ENCODE results near the gene PTTG1IP. TPM values are rescaled to one million over a fixed set of nuclear protein-coding genes. Genes with fewer than 3 reads are reported as not detected.

The PTTG1IP gene
- total RNA-seq, 1 donor from 2014 or later, result 240 TPM

GRCh38 chr21:44850905-44851657 is 22.4 kb downstream of the PTTG1IP start:
- no peaks in the 10 kb centered on the region for H3K9me3 ChIP-seq (ENCODE audit: insufficient read depth, low read depth, low read length)
- H3K4me1 ChIP-seq (ENCODE audit: insufficient read depth, low read length), result peaks cover 9% of the 10 kb centered on the region
- no peak overlapping the region for H3K4me3 ChIP-seq (ENCODE audit: insufficient read depth, low read depth, low read length)
- peaks cover 67% of the 10 kb centered on the region for H4K20me1 ChIP-seq (ENCODE audit: insufficient read depth, low read length)
- H3K9me3 Mint-ChIP-seq (ENCODE audit: unreplicated experiment), result no peaks in the 10 kb centered on the region
- peaks cover 27% of the 10 kb centered on the region for H3K36me3 Mint-ChIP-seq (ENCODE audit: low read depth, unreplicated experiment)
- no peak overlapping the region for H3K4me3 Mint-ChIP-seq (ENCODE audit: unreplicated experiment)
- FAIRE-seq (no peak), DNase-seq (ENCODE audit: low read depth) (no peak)
- peaks cover 37% of the 10 kb centered on the region for H3K79me2 ChIP-seq (ENCODE audit: insufficient read depth, low read length)
- no peak overlapping the region for H3K4me2 ChIP-seq (ENCODE audit: low read length)
- peaks cover 2% of the 10 kb centered on the region for H3K27me3 Mint-ChIP-seq (ENCODE audit: low read depth, unreplicated experiment)
- peak overlapping the region; percentile 66 for H3K27ac Mint-ChIP-seq (ENCODE audit: unreplicated experiment)
- H3K27ac ChIP-seq (ENCODE audit: low read depth, low read length), result no peak overlapping the region
- peaks cover 27% of the 10 kb centered on the region for H3K36me3 ChIP-seq (ENCODE audit: insufficient read depth, low read length)
- no peak for TF ChIP-seq EZH2 (IDR thresholded peaks at IDR 0.05; ENCODE audit: insufficient read depth, low read length)
- no peak for TF ChIP-seq CTCF (IDR thresholded peaks at IDR 0.05; ENCODE audit: insufficient read depth, low read depth, low read length)
- no peak overlapping the region for H3K9ac ChIP-seq (ENCODE audit: low read length)
- no peak overlapping the region for H2AFZ ChIP-seq (ENCODE audit: low read depth, low read length)
- H3K4me1 Mint-ChIP-seq (ENCODE audit: low read depth, unreplicated experiment), result peaks cover 1% of the 10 kb centered on the region
- no peaks in the 10 kb centered on the region for H3K27me3 ChIP-seq (ENCODE audit: insufficient read depth, low read length)

- no peak overlapping the region for H3K27ac ChIP-seq (ENCODE audit: low read depth, low read length)
- no peaks in the 10 kb centered on the region for H3K9me3 ChIP-seq (ENCODE audit: insufficient read depth, low read depth, low read length)
- H3K9ac ChIP-seq (ENCODE audit: low read length), result no peak overlapping the region
- H3K4me3 Mint-ChIP-seq (ENCODE audit: unreplicated experiment), result no peak overlapping the region
- H2AFZ ChIP-seq (ENCODE audit: low read depth, low read length), result no peak overlapping the region
- H3K36me3 ChIP-seq (ENCODE audit: insufficient read depth, low read length), result peaks cover 24% of the 10 kb centered on the region
- H3K4me2 ChIP-seq (ENCODE audit: low read length), result no peak overlapping the region
- no peaks in the 10 kb centered on the region for H3K9me3 Mint-ChIP-seq (ENCODE audit: unreplicated experiment)
- no peak for TF ChIP-seq EZH2 (IDR thresholded peaks at IDR 0.05; ENCODE audit: insufficient read depth, low read length)
- no peak for TF ChIP-seq CTCF (IDR thresholded peaks at IDR 0.05; ENCODE audit: insufficient read depth, low read depth, low read length)
- H4K20me1 ChIP-seq (ENCODE audit: insufficient read depth, low read length), result peaks cover 59% of the 10 kb centered on the region
- no peak overlapping the region for H3K4me3 ChIP-seq (ENCODE audit: insufficient read depth, low read depth, low read length)
- H3K4me1 ChIP-seq (ENCODE audit: insufficient read depth, low read length), result peaks cover 12% of the 10 kb centered on the region
- H3K27me3 ChIP-seq (ENCODE audit: insufficient read depth, low read length), result no peaks in the 10 kb centered on the region
- peaks cover 2% of the 10 kb centered on the region for H3K27me3 Mint-ChIP-seq (ENCODE audit: low read depth, unreplicated experiment)
- peaks cover 27% of the 10 kb centered on the region for H3K36me3 Mint-ChIP-seq (ENCODE audit: low read depth, unreplicated experiment)
- FAIRE-seq (no peak), DNase-seq (ENCODE audit: low read depth) (no peak)
- H3K27ac Mint-ChIP-seq (ENCODE audit: unreplicated experiment), result no peak overlapping the region
- peaks cover 1% of the 10 kb centered on the region for H3K4me1 Mint-ChIP-seq (ENCODE audit: low read depth, unreplicated experiment)
- peaks cover 30% of the 10 kb centered on the region for H3K79me2 ChIP-seq (ENCODE audit: insufficient read depth, low read length)
These were observed 23.2 kb downstream of the PTTG1IP start for GRCh38 chr21:44850208-44850800.

Data from astrocyte (in vitro differentiated cells and primary cell).